ENCODE data around the gene TMEM208. TPM values are rescaled to one million over a fixed set of nuclear protein-coding genes. Genes with fewer than 3 reads are reported as not detected.
A peak's percentile ranks its signal among the peaks of the same experiment; 100 is the strongest.

TMEM208 gene
- total and polyA plus RNA-seq, 2 of the 8 experiments (the other 6 are each of a cell fraction or from before 2014, with no cell fraction given), result 37.7 to 100.0 TPM

DNA sequence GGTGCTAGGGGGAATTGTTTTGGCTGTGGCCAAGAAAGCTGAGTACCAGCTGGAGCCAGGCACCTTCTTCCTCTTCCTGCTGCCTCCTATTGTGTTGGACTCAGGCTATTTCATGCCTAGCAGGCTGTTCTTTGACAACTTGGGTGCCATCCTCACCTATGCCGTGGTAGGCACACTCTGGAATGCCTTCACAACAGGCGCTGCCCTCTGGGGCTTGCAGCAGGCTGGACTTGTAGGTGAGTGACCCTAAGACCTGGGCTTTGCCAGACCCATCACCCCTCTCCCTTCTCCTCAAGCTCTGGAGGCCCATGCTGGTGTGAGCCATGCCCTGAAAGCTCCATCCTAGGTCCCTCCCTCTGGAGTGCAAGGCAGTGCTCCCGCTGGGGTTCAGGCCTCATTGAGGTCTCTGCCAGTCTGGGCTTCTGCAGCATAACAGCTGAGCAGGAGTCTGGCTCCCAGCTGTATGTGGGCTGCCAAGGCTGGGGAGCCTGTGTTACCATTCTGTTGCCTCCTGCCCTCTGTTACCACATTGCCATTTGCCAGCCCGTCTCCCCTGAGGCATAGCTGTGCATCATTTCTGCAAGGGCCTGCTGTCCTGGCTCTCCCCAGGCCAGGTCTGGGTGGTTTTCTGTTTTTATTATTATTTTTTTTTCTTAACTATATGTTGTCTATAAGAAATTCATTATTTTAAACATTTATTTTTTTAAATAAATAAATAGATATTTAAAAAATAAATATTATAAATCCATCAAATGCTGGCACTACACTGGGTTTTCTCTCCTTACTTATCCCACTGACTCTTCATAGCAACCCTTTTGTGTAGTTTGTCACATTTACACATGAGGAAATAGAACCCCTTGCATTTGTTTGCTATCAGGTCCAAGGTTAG is 25.9 kb downstream of the TMEM208 start:
- 87% methylated on average over 4 of the region's 4 CpGs; no CpG with 5 or more reads in 1 of the 2 experiments for WGBS, 2 experiments (ENCODE audit: extremely low coverage in 1 of 2, insufficient coverage in 1 of 2, insufficient read length in 1 of 2, insufficient replicate concordance in 2 of 2, low coverage in 1 of 2, low lambda C conversion rate in 2 of 2, missing lambda C conversion rate in 1 of 2)
- ChIA-PET POLR2A (ENCODE audit: partially characterized antibody) (interaction anchor here (0.5 kb wide), 1 partner anchor 1360 kb away, joined by 3 read pairs; no protein-coding TSS in a partner anchor), CTCF (ENCODE audit: partially characterized antibody) (interaction anchor here (0.5 to 1.9 kb wide), 8 partner anchors 8 to 267 kb away, joined by 3 to 5 read pairs (median 5); partner anchors contain the start of gene ZDHHC1)
- no peak overlapping the region for H2BK120ac ChIP-seq (replicated peaks; ENCODE audit: low read depth, low read length)
- no peaks in the 10 kb centered on the region; the same call in 1 of the 2 replicates for H3K79me1 ChIP-seq (ENCODE audit: low read depth, low read length)
- H3K36me3 ChIP-seq (ENCODE audit: control insufficient read depth in 2 of 4, insufficient read depth in 4 of 4, low read length in 3 of 4), result peaks cover 0 to 2% (median 0%) of the 10 kb centered on the region in 4 experiments; a peak in 2 of 8 replicates
- no peak overlapping the region for H4K5ac ChIP-seq (ENCODE audit: insufficient read length, low read depth, low read length)
- H3K27me3 ChIP-seq (replicated peaks in 1 of 4; ENCODE audit: control insufficient read depth in 3 of 4, extremely low read depth in 1 of 4, insufficient read depth in 3 of 4, low read length in 3 of 4), result peaks cover 0 to 20% (median 12%) of the 10 kb centered on the region in 4 experiments; a peak in 5 of 7 replicates
- H3K4me1 ChIP-seq (replicated peaks in 1 of 4; ENCODE audit: control insufficient read depth in 3 of 4, insufficient read depth in 4 of 4, low read length in 3 of 4), result peaks cover 2 to 13% (median 3%) of the 10 kb centered on the region in 4 experiments; a peak in 6 of 7 replicates
- no peak overlapping the region for H3K4ac ChIP-seq (replicated peaks; ENCODE audit: insufficient read length, low read depth, low read length)
- H4K91ac ChIP-seq (replicated peaks; ENCODE audit: insufficient read length, low read length), result no peak overlapping the region
- H3K4me3 ChIP-seq (ENCODE audit: extremely low read depth in 1 of 4, insufficient read depth in 2 of 4, low read depth in 3 of 4, low read length in 4 of 4), result no peak overlapping the region
- H2AK5ac ChIP-seq (ENCODE audit: low read depth, low read length), result 0 out of 2 replicates have a peak overlapping the region, but pooled peaks have one; percentile 24
- H2BK5ac ChIP-seq (ENCODE audit: low read depth, low read length), result no peak overlapping the region
- no peak overlapping the region for H3K4me2 ChIP-seq (ENCODE audit: insufficient read depth in 1 of 2, low read depth in 2 of 2, low read length in 2 of 2)
- H3K27ac ChIP-seq (ENCODE audit: low read depth, low read length), result no peak overlapping the region
- no peak overlapping the region for H2BK20ac ChIP-seq (ENCODE audit: low read length)
- FAIRE-seq (no peak), DNase-seq (ENCODE audit: low read depth in 1 of 2, low spot score in 2 of 2) (no peak)
- H3K9ac ChIP-seq (replicated peaks in 1 of 4; ENCODE audit: extremely low read depth in 1 of 4, low read depth in 3 of 4, low read length in 3 of 4), result no peak overlapping the region
- no peak overlapping the region for H2BK15ac ChIP-seq (ENCODE audit: low read length)
- H3K14ac ChIP-seq (ENCODE audit: insufficient read length), result no peak overlapping the region
- H3K23me2 ChIP-seq (ENCODE audit: low read depth, low read length), result peaks cover 11% of the 10 kb centered on the region; the same call in 1 of the 2 replicates
- H3K56ac ChIP-seq (replicated peaks; ENCODE audit: insufficient read length, low read depth, low read length), result no peak overlapping the region
- H2BK12ac ChIP-seq (ENCODE audit: low read depth, low read length), result no peak overlapping the region
- no peaks in the 10 kb centered on the region for H3K9me3 ChIP-seq (ENCODE audit: insufficient read depth in 2 of 2, low read depth in 1 of 2, low read length in 1 of 2)
- H3K23ac ChIP-seq (ENCODE audit: insufficient read length), result no peak overlapping the region
- peaks cover 3 to 9% of the 10 kb centered on the region in 2 experiments for H4K20me1 ChIP-seq (replicated peaks in 1 of 2; ENCODE audit: control insufficient read depth in 1 of 2, insufficient read depth in 2 of 2, low read length in 2 of 2)
- H2AFZ ChIP-seq (ENCODE audit: low read length), result no peak overlapping the region
- H4K8ac ChIP-seq (ENCODE audit: extremely low read depth, insufficient read depth, low read length), result no peak overlapping the region
- no peak overlapping the region for H3K18ac ChIP-seq (ENCODE audit: extremely low read depth, low read length)
- no peaks in the 10 kb centered on the region for H3K79me2 ChIP-seq (ENCODE audit: control insufficient read depth in 1 of 2, insufficient read depth in 2 of 2, low read length in 2 of 2)
- no peak for TF ChIP-seq SRF (IDR thresholded peaks at IDR 0.05; ENCODE audit: low read depth, low read length)
- no peak for TF ChIP-seq CBX8 (IDR thresholded peaks at IDR 0.05; ENCODE audit: borderline replicate concordance, low read depth, low read length)
- TF ChIP-seq SIN3A (conservative IDR thresholded peaks at IDR 0.05 in 1 of 2, IDR thresholded peaks at IDR 0.05 in 1 of 2; ENCODE audit: low read depth in 1 of 2, low read length in 2 of 2), result no peak
- TF ChIP-seq CHD2 (IDR thresholded peaks at IDR 0.05; ENCODE audit: low read length), result no peak
- no peak for TF ChIP-seq BACH1 (IDR thresholded peaks at IDR 0.05; ENCODE audit: low read length)
- TF ChIP-seq ZNF274 (IDR thresholded peaks at IDR 0.05; ENCODE audit: borderline replicate concordance, extremely low read depth, low read length), result no peak
- no peak for TF ChIP-seq YY1 (IDR thresholded peaks at IDR 0.05; ENCODE audit: low read depth, low read length)
- TF ChIP-seq FOSL1 (IDR thresholded peaks at IDR 0.05; ENCODE audit: insufficient read depth, low read depth, low read length), result no peak
- no peak for TF ChIP-seq POLR2AphosphoS5 (IDR thresholded peaks at IDR 0.05; ENCODE audit: low read depth, low read length)
- TF ChIP-seq TBP (IDR thresholded peaks at IDR 0.05; ENCODE audit: low read depth, low read length), result no peak
